Body of pancreas (tissue), 4 donors: Measurements from ENCODE around the gene ANKRD31. TPM values are rescaled to one million over a fixed set of nuclear protein-coding genes. Genes with fewer than 3 reads are reported as not detected.

Source experiments
- ATAC-seq: fragments of 150-250 bp; one replicate; pipeline ENCODE4 v1.9.1; 2016
- DNase-seq, 4 donors: peaks; one replicate each; pipeline ENCODE4 v3.0.0-alpha.2; 2019
- H3K27ac ChIP-seq, 4 donors: fragments of 200-600 bp; sonication (generic); 1 replicate in 3 of 4; 2 replicates in 1 of 4; pipeline versions ENCODE4 v1.5.1 to v1.6.1; 2016 to 2019; ENCODE audit warnings: mild to moderate bottlenecking in 1 of 4, mixed read lengths in 1 of 4, moderate library complexity in 1 of 4
- H3K27me3 ChIP-seq, 2 donors: fragments of 200-600 bp; sonication (generic); one replicate each; pipeline ENCODE4 v1.6.0; 2016; ENCODE audit warnings: mild to moderate bottlenecking in 1 of 2
- H3K36me3 ChIP-seq, 2 donors: fragments of 200-600 bp; sonication (generic); replicated peaks in 1 of 2; 2 replicates each; pipeline ENCODE4 v1.5.1; 2016; ENCODE audit warnings: low read depth in 2 of 2; ENCODE audit not compliant: insufficient read depth in 1 of 2
- H3K4me1 ChIP-seq: fragments of 200-600 bp; sonication (generic); one replicate; pipeline ENCODE4 v1.6.0; 2016
- H3K4me3 ChIP-seq, 2 donors: fragments of 200-600 bp; sonication (generic); 1 replicate in 1 of 2; 2 replicates in 1 of 2; pipeline ENCODE4 v1.5.1; 2016 to 2019
- H3K9me3 ChIP-seq, 3 donors: fragments of 200-600 bp; sonication (generic); 1 replicate in 2 of 3; 2 replicates in 1 of 3; pipeline ENCODE4 v1.5.1; 2016
- CTCF ChIP-seq, 7 experiments: fragments of 450-650 bp in 4 of 7; fragments of 200-600 bp in 3 of 7; sonication (generic) in 3 of 7; IDR thresholded peaks; one replicate each; pipeline ENCODE4 v1.5.1; 2016 to 2019; ENCODE audit warnings: antibody characterized with exemption in 7 of 7
- POLR2A ChIP-seq, 3 donors: fragments of 450-650 bp; IDR thresholded peaks; one replicate each; pipeline ENCODE4 v1.6.1; 2016; ENCODE audit warnings: antibody characterized with exemption in 3 of 3, mild to moderate bottlenecking in 2 of 3
- WGBS, 2 donors: methylation state at CpG; one replicate each; pipeline ENCODE4 v1.1.5; 2017; 5-methylcytosine and 5-hydroxymethylcytosine counted together
- intact Hi-C: fragments of 100-400 bp; cut with DNase I; formaldehyde crosslinking; loops from one replicate; pipeline ENCODE4 v1.15.1; 2023
- total RNA-seq, 2 donors: library from RNA; depleted of rRNA; stranded (reverse); fragments of >200 nt; gene quantifications; one replicate each; pipeline ENCODE4 v1.1.0, GENCODE V29; 2016

ANKRD31 gene
- under 1 TPM; 0.33 to 0.78 TPM for total RNA-seq

DNA sequence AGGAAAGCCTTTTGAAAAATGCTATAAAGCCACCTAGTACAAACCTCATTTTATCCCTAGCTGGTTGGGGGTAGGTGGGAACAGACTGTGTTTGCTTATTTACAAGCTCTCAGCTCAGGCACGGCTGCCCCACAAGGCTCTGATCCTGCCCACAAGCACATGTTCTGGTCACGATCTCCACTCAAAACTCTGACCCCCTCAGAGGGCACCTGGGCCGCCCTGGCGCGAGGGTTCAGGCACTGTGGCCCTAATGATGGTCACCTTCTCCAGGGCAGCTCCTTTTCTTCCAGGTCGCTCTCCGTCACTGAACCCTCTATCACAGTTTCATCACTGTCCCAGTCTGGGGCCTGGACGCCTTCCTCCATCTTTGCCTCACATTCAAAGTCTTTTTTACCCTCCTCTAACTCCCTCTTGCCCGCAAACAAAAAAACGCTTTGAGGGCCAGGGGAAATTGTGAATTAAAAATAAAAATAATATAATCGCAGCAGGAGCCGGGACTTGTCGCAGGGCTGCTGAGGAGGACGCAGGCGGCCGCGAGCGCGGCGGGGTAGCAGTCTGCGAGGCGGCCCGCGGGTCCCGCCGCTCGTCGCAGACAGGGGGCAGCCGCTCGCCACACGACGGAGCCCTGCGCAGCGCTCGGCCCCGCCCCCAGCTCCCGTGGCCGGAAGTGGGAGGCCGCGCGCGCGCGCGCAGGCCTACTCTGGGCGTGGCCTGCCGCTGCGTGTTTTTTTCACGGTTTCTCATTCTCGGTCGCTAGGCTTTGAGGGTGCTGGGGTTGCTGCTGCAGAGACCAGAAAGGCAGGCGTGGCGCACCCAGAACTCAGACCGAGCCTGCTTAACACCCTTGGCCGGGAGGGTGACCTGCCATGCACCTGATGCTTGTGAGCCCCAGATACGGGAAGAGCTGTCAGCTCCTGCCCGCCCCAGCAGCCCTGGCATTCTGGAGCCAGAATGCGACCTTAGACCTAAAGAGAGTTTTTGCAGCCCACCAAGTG, at the start of gene ANKRD31:
Gene ANKRD31 (minus strand): TSS at position 557 of the 995 bp plus-strand sequence. CDS start 192 bp downstream, at position 365.
- Histone ChIP-seq H3K4me1 (peaks cover 14% of the 10 kb centered on the region), H3K27ac (peak within 1 kb of the TSS; percentile 33 to 73 (median 68)), H3K4me3 (peak within 1 kb of the TSS; percentile 53 to 57), H3K36me3 (no peaks in the 10 kb centered on the region), H3K27me3 (no peaks in the 10 kb centered on the region), H3K9me3 (no peaks in the 10 kb centered on the region)
- DNase-seq (peak; percentile 87 to 92 (median 88)), ATAC-seq (peak; percentile 100)
- 3% methylated on average over 43 to 58 of the region's 58 CpGs for WGBS, 2 donors
- TF ChIP-seq CTCF (IDR thresholded peaks at IDR 0.05) (peak; percentile 53 to 97 (median 94)), POLR2A (IDR thresholded peaks at IDR 0.05) (peak; percentile 61 to 78 (median 75))
- intact Hi-C loops, result no loop called here

- ATAC-seq, result no peak
- peaks cover 0 to 2% (median 0%) of the 10 kb centered on the region in 3 donors for H3K9me3 ChIP-seq
- no peak overlapping the region for H3K4me3 ChIP-seq
- H3K36me3 ChIP-seq, result no peaks in the 10 kb centered on the region
- H3K4me1 ChIP-seq, result no peaks in the 10 kb centered on the region
- no peak overlapping the region for H3K27ac ChIP-seq
- intact Hi-C loops, result no loop called here
- TF ChIP-seq CTCF (IDR thresholded peaks at IDR 0.05), result no peak
- no peak for DNase-seq
- H3K27me3 ChIP-seq, result no peaks in the 10 kb centered on the region
- WGBS, 2 donors, result 74 to 83% methylated on average over 3 of the region's 3 CpGs
Observed at GRCh38 chr5:75286211-75286773, 49.6 kb upstream of the ANKRD31 start.

DNA sequence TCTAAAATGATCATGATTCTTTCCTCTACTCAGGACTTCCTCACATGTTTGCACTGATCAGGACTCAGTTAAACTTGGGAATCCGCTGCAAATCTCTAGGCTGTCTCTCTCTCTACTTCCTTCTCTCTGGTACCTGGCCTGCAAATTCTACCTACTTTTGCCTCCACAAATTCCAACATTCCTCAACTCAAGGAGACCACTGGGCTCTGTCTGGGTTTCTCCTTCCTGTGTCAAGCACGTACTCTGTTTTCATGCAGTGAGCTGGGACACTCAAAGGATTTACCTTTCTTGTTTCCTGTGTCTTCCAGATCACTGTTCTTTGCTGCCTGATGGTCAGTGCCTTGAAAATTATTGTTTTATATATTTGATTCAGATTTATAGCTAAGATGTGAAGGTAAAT, 45.9 kb upstream of the ANKRD31 start:
- 85 to 87% methylated on average over 2 of the region's 2 CpGs for WGBS, 2 donors
- Histone ChIP-seq H3K27me3 (no peaks in the 10 kb centered on the region), H3K4me3 (no peak overlapping the region), H3K4me1 (no peaks in the 10 kb centered on the region), H3K27ac (no peak overlapping the region), H3K36me3 (no peaks in the 10 kb centered on the region), H3K9me3 (no peaks in the 10 kb centered on the region)
- no peak for DNase-seq
- intact Hi-C loops, result no loop called here
- no peak for ATAC-seq
- TF ChIP-seq POLR2A (IDR thresholded peaks at IDR 0.05) (no peak), CTCF (IDR thresholded peaks at IDR 0.05) (no peak)

GRCh38 chr5:75281716-75282465, 45.2 kb upstream of the ANKRD31 start:
- Histone ChIP-seq H3K27me3 (no peaks in the 10 kb centered on the region), H3K27ac (no peak overlapping the region), H3K9me3 (no peaks in the 10 kb centered on the region), H3K36me3 (no peaks in the 10 kb centered on the region), H3K4me1 (no peaks in the 10 kb centered on the region), H3K4me3 (no peak overlapping the region)
- DNase-seq (no peak), ATAC-seq (no peak)
- TF ChIP-seq CTCF (IDR thresholded peaks at IDR 0.05) (no peak), POLR2A (IDR thresholded peaks at IDR 0.05) (no peak)
- intact Hi-C loops, result no loop called here
- 73 to 80% methylated on average over 4 of the region's 4 CpGs for WGBS, 2 donors
